GM18873 (cell line): Measurements from ENCODE around the gene CALML3.

Source experiments
- ATAC-seq: cut with Tn5 transposase; IDR thresholded peaks from one replicate; pipeline ENCODE4 v1.9.1; 2021; ENCODE audit warnings: mild to moderate bottlenecking, moderate library complexity, moderate number of reproducible peaks; ENCODE audit not compliant: unreplicated experiment, low FRiP score

Gene CALML3

DNA sequence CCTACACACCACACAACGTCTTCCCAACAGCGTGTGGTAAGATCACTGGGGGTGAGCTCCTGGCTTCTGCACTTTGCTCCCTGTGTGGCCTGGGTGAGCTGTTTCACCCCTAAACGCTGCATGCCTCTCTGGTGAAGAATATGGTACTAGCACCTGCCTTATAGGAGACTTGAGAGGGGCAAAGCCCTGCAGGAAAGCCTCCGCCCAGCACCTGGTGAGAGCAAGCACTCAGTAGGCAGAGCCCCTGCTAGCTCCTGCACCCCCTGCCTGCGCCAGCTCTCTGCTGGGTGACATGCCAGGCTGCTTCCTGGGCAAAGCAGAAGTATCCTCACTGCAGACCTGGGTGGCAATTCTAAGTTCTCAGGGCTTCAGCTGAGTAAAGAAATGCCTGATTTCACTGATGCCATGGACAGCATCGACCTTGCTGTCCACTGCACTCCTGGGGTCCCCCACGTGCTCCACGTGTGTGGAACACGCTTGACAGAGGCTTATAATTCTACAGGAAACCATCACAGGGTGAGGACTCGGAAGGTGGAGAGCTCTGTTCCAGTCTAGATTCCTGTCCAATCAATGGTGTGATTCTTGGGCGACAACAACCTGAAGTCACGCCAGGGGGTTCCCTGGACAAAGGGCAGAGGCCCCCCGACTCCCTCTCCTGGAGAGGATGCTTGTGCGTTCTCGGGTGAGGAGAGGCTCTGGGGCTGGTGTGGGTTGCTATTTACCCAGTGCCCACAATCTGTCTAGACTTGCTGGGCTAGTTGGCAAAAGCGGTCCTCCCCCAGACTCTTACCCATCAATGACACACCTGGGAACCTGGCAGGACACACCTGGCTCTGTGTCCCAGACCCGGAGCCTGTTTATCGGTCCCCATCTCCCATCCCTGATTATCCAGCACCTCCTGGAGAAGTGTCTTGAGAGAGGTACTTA is 20.4 kb upstream of the CALML3 start:
- no peak for ATAC-seq

GRCh38 chr10:5506246-5506645 is 18.5 kb upstream of the CALML3 start:
- no peak for ATAC-seq

DNA sequence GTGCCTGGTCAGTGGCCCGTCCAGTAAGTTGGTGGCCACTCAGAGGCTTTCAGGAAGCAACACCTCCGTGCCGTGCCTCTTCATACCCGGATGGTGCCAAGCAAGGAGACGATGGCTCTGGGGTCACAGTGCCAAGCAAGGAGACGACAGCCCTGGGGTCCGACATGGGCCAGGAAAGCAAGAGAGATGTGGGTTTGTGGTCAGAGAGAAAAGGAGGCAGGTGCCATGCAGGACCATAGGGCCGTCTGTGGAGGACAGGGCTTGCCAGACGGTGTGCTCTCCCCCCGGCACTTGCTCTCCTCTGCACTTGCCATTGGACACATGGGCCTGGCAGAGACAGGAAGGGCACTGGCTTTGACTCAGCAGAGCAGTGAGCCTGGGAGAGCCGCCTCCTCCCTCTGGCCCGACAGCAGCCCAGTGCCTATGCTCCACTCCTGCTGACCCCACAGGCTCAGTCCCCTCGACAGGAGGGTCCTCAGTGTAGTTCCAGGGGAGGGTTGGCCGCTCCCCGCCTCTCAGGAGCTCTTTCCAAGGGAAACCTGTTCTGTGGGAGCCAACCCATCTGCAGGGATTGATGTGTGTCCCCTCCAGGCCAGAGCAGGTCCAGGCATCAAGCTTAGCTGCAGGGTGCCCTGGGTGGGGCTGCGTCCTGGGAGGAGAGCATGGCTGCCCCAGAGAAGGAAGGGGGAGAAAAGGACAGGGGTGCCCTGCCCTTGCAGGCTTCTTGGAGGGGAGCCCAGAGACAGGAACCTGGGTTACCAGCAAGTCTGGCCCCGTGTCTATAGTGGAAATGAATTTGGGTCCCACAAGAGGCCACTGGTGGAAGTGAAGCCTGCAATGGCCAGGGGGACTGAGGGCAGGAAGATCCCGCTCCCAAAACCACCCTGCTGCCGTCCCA is 17.8 kb upstream of the CALML3 start:
- no peak for ATAC-seq

- ATAC-seq = no peak
These were observed 17.1 kb upstream of the CALML3 start for GRCh38 chr10:5507649-5508131.

DNA sequence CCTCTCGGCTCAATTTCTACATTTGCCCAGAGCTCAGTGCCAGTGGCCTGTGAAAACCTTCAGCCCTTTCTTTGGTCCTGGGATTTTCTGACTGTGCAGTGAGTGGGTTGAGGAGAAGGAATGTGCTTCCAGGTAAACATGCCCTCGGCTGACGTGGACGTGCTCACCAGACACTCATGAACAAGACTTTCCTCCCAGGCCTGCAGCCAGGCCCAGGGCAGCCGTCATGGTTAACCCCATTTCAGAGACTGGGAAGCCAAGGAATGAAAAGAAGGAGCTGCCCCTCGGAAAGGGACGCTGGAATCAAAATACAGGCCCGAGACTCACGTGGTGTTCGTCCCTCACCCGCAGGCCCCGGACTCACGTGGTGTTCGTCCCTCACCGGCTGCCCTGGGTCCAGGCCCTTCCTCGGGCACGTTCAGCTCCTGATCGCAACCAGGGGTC is 16.6 kb upstream of the CALML3 start:
- ATAC-seq = no peak

- ATAC-seq = no peak
These were observed 16.0 kb upstream of the CALML3 start for GRCh38 chr10:5508786-5509185.

- ATAC-seq = no peak
These were observed 15.5 kb upstream of the CALML3 start for GRCh38 chr10:5509236-5509635.

DNA sequence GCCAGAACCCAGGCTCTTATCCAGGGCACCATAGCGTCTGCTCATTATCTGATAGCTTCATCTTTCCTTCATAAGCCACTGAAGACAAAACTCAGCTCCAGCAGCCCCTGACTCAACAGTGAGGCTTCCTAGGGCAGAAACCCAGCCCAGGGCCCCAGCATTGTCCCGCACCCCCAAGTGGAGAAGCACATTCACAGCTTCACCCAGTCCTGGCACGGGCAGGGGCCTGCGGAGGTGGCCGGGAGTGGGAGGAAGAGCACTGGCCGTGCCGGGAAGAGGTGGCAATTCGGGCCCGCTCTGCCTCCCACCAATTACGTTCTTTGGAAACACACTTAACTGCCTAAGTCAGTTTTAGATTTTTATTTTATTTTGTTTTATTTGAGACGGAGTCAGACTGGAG is 15.1 kb upstream of the CALML3 start:
- ATAC-seq = no peak

GRCh38 chr10:5510281-5511072 is 14.3 kb upstream of the CALML3 start:
- no peak for ATAC-seq

GRCh38 chr10:5511231-5511884 is 13.4 kb upstream of the CALML3 start:
- no peak for ATAC-seq

DNA sequence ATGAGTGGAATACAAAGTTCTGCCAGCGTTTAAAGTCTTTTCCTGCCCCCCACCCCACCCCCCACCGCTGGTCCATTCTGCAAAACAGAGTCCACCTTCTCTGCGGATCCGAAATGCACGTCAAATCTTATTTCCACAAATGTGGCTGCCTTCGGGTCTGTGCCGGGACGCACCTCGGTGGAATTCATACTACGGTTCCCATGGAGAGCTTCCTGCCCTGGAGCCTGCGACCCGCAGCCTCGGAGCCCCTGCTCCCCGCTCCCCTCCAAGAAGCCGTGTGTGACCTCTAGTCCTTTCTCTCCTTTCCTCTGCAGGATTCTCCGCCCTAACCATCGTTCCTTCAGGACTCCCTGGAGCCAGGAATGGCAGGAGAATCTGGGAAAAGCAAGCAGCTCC is 12.9 kb upstream of the CALML3 start:
- no peak for ATAC-seq

GRCh38 chr10:5512331-5512730 is 12.4 kb upstream of the CALML3 start:
- ATAC-seq = no peak

GRCh38 chr10:5512881-5513612 is 11.7 kb upstream of the CALML3 start:
- no peak for ATAC-seq

DNA sequence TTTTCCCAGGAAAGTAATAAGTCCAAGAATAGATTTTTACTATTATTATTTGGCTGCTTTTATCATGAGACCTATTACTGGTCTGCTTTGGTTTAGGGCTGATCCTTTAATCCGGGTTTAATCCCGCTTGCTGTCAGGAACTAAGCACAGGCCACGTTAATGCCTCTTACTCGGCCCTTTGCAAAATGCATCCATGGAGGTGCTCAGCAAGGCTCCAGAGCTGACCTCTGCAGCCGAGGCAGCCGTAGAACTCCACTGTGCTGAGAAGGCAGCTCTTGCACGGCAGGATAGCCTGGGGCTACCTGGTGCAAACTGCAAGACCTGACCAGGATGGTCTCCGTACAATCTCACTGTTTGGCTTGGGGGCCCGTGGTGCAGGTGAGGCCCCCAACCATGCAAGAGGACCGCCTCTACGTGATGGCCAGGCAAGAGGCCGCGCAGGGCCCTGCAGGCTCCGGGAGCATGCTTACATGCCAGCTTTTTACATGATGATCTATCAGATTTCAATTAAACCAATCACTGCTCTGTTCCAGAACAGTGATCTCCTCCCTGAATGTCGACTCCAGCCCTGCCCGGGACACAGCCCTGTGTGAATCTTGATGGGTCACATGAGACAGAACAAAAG is 10.4 kb upstream of the CALML3 start:
- ATAC-seq = no peak

DNA sequence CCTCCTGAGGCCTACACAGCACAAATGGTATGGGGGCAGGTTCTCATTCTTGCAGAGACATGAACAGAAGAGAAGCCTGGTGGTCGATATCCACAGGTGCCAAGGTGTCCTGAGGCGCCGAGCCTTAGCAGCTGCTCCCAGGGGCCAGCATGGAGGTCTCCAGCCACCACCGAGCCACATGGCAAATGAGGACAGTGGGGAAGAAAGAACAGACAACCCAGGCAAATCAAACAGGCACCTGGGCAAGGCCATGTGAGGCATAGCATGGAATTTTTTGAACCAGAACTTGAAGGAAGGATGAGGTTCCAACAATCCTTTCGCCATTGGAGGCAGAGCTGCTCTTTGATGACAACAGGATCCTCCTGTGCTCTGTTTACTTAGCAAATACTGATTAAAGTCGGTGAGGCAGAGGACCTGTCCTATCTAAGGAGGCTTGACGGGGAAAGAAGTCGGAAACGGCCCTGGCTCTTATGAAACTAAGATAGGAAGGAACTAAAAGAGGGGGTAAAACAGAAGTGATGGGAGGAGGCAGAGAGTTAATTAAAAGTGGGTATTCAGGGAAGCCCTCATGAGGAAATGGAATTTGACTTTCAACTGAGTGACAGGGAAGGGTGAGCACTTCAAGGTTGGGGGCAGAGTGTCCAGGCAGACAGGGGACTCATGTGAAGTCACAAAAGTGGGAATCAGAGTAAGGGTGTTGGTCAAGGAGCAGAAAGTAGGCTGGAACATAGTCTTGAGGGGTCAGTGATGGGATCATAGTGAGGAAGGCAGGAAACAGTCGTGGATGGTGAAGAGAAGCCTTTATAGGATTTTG is 8.6 kb upstream of the CALML3 start:
- ATAC-seq = no peak

DNA sequence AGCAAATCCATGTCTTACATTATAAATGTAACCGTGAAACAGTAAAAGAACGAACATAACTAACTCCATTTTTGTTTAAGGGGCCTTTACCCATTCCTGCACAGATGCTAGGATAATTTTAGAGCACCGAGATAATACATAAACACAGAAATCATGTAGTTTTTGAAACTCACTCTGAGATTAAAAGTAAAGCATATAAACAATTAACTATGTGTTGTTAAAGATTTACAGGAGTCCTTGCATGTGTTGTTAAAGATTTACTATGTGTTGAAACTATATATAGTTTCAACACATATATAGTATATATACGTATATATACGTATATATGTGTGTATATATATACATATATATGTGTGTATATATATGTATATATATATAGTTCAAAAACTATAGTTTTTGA is 7.2 kb upstream of the CALML3 start:
- ATAC-seq = no peak

DNA sequence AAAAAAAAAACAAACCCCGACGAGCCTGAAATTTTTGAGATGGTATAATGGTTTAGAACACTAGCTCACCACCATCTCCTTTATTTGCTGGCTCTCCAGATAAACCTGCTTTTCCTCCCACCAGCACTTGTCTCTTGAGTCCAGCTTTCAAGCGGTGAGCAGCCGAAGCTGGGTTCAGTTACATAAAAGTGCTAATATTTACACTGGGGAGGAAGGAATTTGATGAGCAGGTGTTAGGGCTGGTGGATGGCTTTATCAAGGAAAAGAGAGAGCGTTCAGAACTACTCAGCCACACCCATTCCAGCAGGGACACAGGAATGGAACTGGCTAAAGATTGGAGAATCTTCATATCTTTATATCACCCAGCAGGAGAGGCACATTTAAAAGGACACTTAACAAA is 6.6 kb upstream of the CALML3 start:
- no peak for ATAC-seq

DNA sequence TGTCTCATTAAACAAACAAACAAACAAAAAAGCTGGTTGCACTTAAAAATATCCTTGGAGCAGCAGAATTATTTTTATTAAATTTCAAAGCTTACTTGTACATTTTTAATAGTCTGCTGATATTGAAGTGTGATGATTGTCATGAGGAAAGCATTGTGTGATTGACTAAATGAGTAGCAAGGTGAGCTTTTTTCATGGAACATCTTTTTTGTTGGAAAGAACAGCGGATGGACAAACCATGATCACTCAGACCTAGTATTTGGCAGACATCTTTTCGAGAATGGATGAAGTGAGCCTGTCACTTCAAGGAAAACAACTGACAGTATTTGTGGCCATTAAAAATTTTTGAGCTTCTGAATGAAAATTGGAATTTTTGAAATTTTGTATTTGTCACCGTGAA is 5.7 kb upstream of the CALML3 start:
- no peak for ATAC-seq
